H1 (cell line): ENCODE results near the gene UQCRQ. TPM values are rescaled to one million over a fixed set of nuclear protein-coding genes. Genes with fewer than 3 reads are reported as not detected.

Experiments used
- BACH1 ChIP-seq: IDR thresholded peaks from 2 replicates; pipeline ENCODE4 v1.6.1; 2012; ENCODE audit warnings: low read length, improper control_type of control experiment
- CHD1 ChIP-seq: IDR thresholded peaks from 2 replicates; pipeline ENCODE4 v1.6.1; 2012; ENCODE audit warnings: low read depth, low read length, improper control_type of control experiment
- E2F6 ChIP-seq: IDR thresholded peaks from 2 replicates; pipeline ENCODE4 v1.6.1; 2012; ENCODE audit warnings: inconsistent platforms
- HDAC6 ChIP-seq: IDR thresholded peaks from one replicate; pipeline ENCODE4 v1.7.1; 2012; ENCODE audit warnings: low read depth, mild to moderate bottlenecking, inconsistent platforms, low read length, moderate library complexity
- POU5F1 ChIP-seq: IDR thresholded peaks from 2 replicates; pipeline ENCODE4 v1.6.1; 2011; ENCODE audit warnings: low read depth, mild to moderate bottlenecking, low read length, moderate library complexity
- RNF2 ChIP-seq: fragments of 200-900, 300-1000 bp; sonication (generic); IDR thresholded peaks from 2 replicates; pipeline ENCODE4 v1.7.1; 2016; ENCODE audit warnings: borderline replicate concordance, low read depth, mild to moderate bottlenecking, antibody characterized with exemption, low read length; ENCODE audit not compliant: poor library complexity, severe bottlenecking; ENCODE audit errors: missing control alignments
- SP4 ChIP-seq: IDR thresholded peaks from 2 replicates; pipeline ENCODE4 v1.6.1; 2012; ENCODE audit warnings: low read length, inconsistent platforms
- SUZ12 ChIP-seq: fragments of 200-600 bp; sonication (generic); IDR thresholded peaks from 2 replicates; pipeline ENCODE4 v1.6.1; 2012; ENCODE audit warnings: mild to moderate bottlenecking, inconsistent platforms, low read length, moderate library complexity, mixed read lengths
- TBP ChIP-seq: IDR thresholded peaks from 2 replicates; pipeline ENCODE4 v1.6.1; 2011; ENCODE audit warnings: low read depth, low read length, improper control_type of control experiment
- ZNF274 ChIP-seq: IDR thresholded peaks from 2 replicates; pipeline ENCODE4 v1.7.0; 2012; ENCODE audit warnings: low read length, borderline replicate concordance; ENCODE audit errors: extremely low read depth
- polyA plus RNA-seq, 7 experiments: library from polyadenylated mRNA; depleted of rRNA in 3 of 7; stranded (reverse) in 5 of 7; unstranded in 2 of 7; fragments of >200 nt in 5 of 7; fragments of 200-250 nt in 2 of 7; gene quantifications; 1 replicate in 5 of 7; 2 replicates in 1 of 7; 4 replicates in 1 of 7; pipeline versions ENCODE4 v1.2.1 to v1.2.3, GENCODE V29; 2011 to 2013; ENCODE audit warnings: missing spikeins in 2 of 7, mixed read lengths in 2 of 7
- total RNA-seq: library from RNA; stranded (reverse); fragmentation: NEBNext Ultra II Directional; extraction: Animal tissue kit (Norgen Biotek cat#: 25700); gene quantifications from 2 replicates; pipeline ENCODE4 v1.2.1, GENCODE V29; 2021

UQCRQ gene
- total and polyA plus RNA-seq, 2 of the 8 experiments (the other 6 are each of a cell fraction or from before 2014, with no cell fraction given) = 177 to 293 TPM

- TF ChIP-seq RNF2 = no peak
- TF ChIP-seq BACH1 = no peak
- no peak for TF ChIP-seq ZNF274
- TF ChIP-seq HDAC6 = no peak
- no peak for TF ChIP-seq TBP
- TF ChIP-seq POU5F1 = no peak
- TF ChIP-seq E2F6 = no peak
- TF ChIP-seq SUZ12 = no peak
- no peak for TF ChIP-seq SP4
- TF ChIP-seq CHD1 = no peak
Observed at GRCh38 chr5:132886064-132886823, 19.8 kb downstream of the UQCRQ start (continued).
